HEK293 (cell line): ENCODE measurements around the gene CD93.
A peak's percentile ranks its signal among the peaks of the same experiment; 100 is the strongest.

ENCODE experiments used
- CTCF ChIA-PET: fragments of 350-600 bp; formaldehyde crosslinking; extraction: SDS; loops from one replicate; lab custom pipeline; 2021; ENCODE audit warnings: antibody characterized with exemption; lab: Yijun Ruan, JAX
- POLR2A ChIA-PET: fragments of 300-600 bp; formaldehyde crosslinking; extraction: SDS; loops from one replicate; lab custom pipeline; 2020; ENCODE audit warnings: antibody characterized with exemption, inconsistent platforms; lab: Yijun Ruan, JAX
- H3K27ac ChIP-seq: fragments of 200-500 bp; sonication (Bioruptor generic); 2 replicates; pipeline ENCODE4 v1.5.1; 2014; ENCODE audit warnings: low read depth, low read length, control low read depth, inconsistent platforms; ENCODE audit errors: extremely low read depth
- H3K36me3 ChIP-seq, 2 experiments: fragments of 200-500 bp in 1 of 2; sonication (Bioruptor generic) in 1 of 2; 1 replicate in 1 of 2; 2 replicates in 1 of 2; pipeline ENCODE4 v1.5.1; 2014 to 2017; ENCODE audit warnings: inconsistent platforms in 2 of 2, low read length in 2 of 2; ENCODE audit not compliant: control insufficient read depth in 2 of 2, insufficient read depth in 1 of 2
- H3K4me1 ChIP-seq: fragments of 200-500 bp; sonication (Bioruptor generic); 2 replicates; pipeline ENCODE4 v1.5.1; 2014; ENCODE audit warnings: mild to moderate bottlenecking, low read length, inconsistent platforms; ENCODE audit not compliant: control insufficient read depth, insufficient read depth
- H3K4me3 ChIP-seq: 2 replicates; pipeline ENCODE4 v1.5.1; 2011; ENCODE audit warnings: low read depth, mild to moderate bottlenecking, control low read depth, low read length, moderate library complexity
- H3K9me3 ChIP-seq: fragments of 200-500 bp; sonication (Bioruptor generic); 2 replicates; pipeline ENCODE4 v1.5.1; 2014; ENCODE audit warnings: low read depth, low read length, inconsistent platforms; ENCODE audit not compliant: control insufficient read depth, insufficient read depth
- CTCF ChIP-seq: fragments of 450-650 bp; formaldehyde crosslinking; IDR thresholded peaks from 2 replicates; pipeline ENCODE4 v1.5.1; 2016; ENCODE audit warnings: missing biosample characterization, missing genetic modification characterization
- GLI4 ChIP-seq: fragments of 450-650 bp; formaldehyde crosslinking; IDR thresholded peaks from 2 replicates; pipeline ENCODE4 v1.5.1; 2016; ENCODE audit warnings: missing biosample characterization, missing genetic modification characterization
- HIC1 ChIP-seq: fragments of 450-650 bp; formaldehyde crosslinking; IDR thresholded peaks from 2 replicates; pipeline ENCODE4 v1.5.1; 2016; ENCODE audit warnings: missing biosample characterization, missing genetic modification characterization
- TCF7L2 ChIP-seq: IDR thresholded peaks from 2 replicates; pipeline ENCODE4 v1.6.1; 2011; ENCODE audit warnings: low read depth, mild to moderate bottlenecking, inconsistent platforms, low read length, moderate library complexity, borderline replicate concordance
- ZBTB7A ChIP-seq: fragments of 450-650 bp; formaldehyde crosslinking; IDR thresholded peaks from 2 replicates; pipeline ENCODE4 v1.5.1; 2016; ENCODE audit warnings: low read depth, missing biosample characterization, missing genetic modification characterization
- ZBTB8A ChIP-seq: fragments of 450-650 bp; formaldehyde crosslinking; IDR thresholded peaks from 2 replicates; pipeline ENCODE4 v1.5.1; 2016; ENCODE audit warnings: missing biosample characterization, missing genetic modification characterization
- ZFP37 ChIP-seq: fragments of 450-650 bp; formaldehyde crosslinking; IDR thresholded peaks from 2 replicates; pipeline ENCODE4 v1.5.1; 2016; ENCODE audit warnings: missing biosample characterization, missing genetic modification characterization
- ZIC2 ChIP-seq: fragments of 450-650 bp; formaldehyde crosslinking; IDR thresholded peaks from 2 replicates; pipeline ENCODE4 v1.5.1; 2016; ENCODE audit warnings: missing biosample characterization, missing genetic modification characterization
- ZNF133 ChIP-seq: fragments of 450-650 bp; formaldehyde crosslinking; IDR thresholded peaks from 2 replicates; pipeline ENCODE4 v1.5.1; 2016; ENCODE audit warnings: missing biosample characterization, missing genetic modification characterization
- ZNF155 ChIP-seq: fragments of 450-650 bp; formaldehyde crosslinking; IDR thresholded peaks from 2 replicates; pipeline ENCODE4 v1.5.1; 2016; ENCODE audit warnings: missing biosample characterization, missing genetic modification characterization
- ZNF302 ChIP-seq: fragments of 450-650 bp; formaldehyde crosslinking; IDR thresholded peaks from 2 replicates; pipeline ENCODE4 v1.5.1; 2016; ENCODE audit warnings: missing biosample characterization, missing genetic modification characterization, low read depth
- ZNF513 ChIP-seq: fragments of 450-650 bp; IDR thresholded peaks from 2 replicates; pipeline ENCODE4 v1.5.1; 2018; ENCODE audit warnings: missing biosample characterization, missing genetic modification characterization
- ZNF549 ChIP-seq: fragments of 450-650 bp; IDR thresholded peaks from 2 replicates; pipeline ENCODE4 v1.5.1; 2018; ENCODE audit warnings: missing biosample characterization, missing genetic modification characterization, mild to moderate bottlenecking, inconsistent platforms, moderate library complexity
- ZNF626 ChIP-seq: fragments of 450-650 bp; sonication (Bioruptor Pico); formaldehyde crosslinking; IDR thresholded peaks from 2 replicates; pipeline ENCODE4 v1.5.1; 2018; ENCODE audit warnings: missing biosample characterization, missing genetic modification characterization, inconsistent platforms
- ZNF777 ChIP-seq: fragments of 450-650 bp; formaldehyde crosslinking; IDR thresholded peaks from 2 replicates; pipeline ENCODE4 v1.5.1; 2017; ENCODE audit warnings: missing biosample characterization, missing genetic modification characterization, borderline replicate concordance
- ZNF785 ChIP-seq: fragments of 450-650 bp; formaldehyde crosslinking; IDR thresholded peaks from 2 replicates; pipeline ENCODE4 v1.5.1; 2016; ENCODE audit warnings: missing biosample characterization, missing genetic modification characterization
- ZSCAN30 ChIP-seq: fragments of 450-650 bp; IDR thresholded peaks from 2 replicates; pipeline ENCODE4 v1.5.1; 2018; ENCODE audit warnings: missing biosample characterization, mild to moderate bottlenecking, missing genetic modification characterization, moderate library complexity
- TF ChIP-seq, protein P1 (sequence below): fragments of 450-650 bp; formaldehyde crosslinking; IDR thresholded peaks from 2 replicates; pipeline ENCODE4 v1.5.1; 2016; ENCODE audit warnings: missing biosample characterization, missing genetic modification characterization
- TF ChIP-seq, protein P2 (sequence below): fragments of 450-650 bp; IDR thresholded peaks from 2 replicates; pipeline ENCODE4 v1.5.1; 2018; ENCODE audit warnings: missing biosample characterization, mild to moderate bottlenecking, missing genetic modification characterization

Gene CD93

GRCh38 chr20:23049201-23050075, 36.7 kb downstream of the CD93 start, which contains the start of gene THBD (continued):
- TF ChIP-seq ZSCAN30 (tag by site-specific recombination) (no peak), ZNF302 (tag by site-specific recombination) (no peak), ZNF133 (tag by site-specific recombination) (no peak), GLI4 (tag by site-specific recombination) (no peak), ZNF549 (no peak), ZNF155 (no peak), HIC1 (peak; percentile 16; the same call in 1 of the 2 replicates)

DNA sequence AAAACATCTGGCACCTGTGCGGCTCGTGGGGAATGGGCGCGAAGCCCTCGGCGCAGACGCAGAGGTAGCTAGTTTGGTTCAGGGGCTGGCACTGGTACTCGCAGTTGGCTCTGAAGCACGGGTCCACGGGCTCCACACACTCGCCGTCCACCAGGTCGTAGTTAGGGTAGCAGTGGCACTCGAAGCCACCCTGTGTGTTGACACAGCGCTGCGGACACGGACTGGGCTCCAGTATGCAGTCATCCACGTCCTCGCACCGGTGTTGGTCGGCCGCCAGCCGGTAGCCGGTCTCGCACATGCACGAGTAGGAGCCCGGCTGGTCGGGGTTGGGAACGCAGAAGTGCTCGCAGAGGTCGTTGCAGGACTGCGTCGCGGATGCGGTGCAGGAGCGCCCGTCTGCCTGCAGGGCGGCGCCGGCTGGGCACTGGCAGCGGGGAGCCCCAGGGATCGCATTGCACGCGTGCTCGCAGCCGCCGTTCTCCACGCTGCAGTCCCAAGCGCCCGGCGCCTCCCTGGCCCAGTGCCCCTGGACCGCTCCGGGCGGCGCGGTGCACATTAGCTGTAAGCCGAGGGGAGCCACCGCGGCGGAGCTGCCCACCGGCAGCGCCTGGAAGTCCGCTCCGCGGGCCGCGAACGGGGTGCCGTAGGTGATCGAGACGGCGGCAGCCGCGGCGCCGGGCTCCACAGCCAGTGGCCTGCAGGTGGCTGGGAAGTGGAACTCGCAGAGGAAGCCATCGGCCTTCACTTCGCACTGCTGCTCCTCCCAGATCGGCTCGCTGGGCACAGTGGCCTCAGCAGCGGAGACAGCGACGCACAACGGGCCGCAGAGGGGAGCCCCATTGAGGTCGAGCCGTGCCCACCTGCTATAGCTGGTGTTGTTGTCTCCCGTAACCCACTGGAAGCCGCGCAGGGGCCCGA, 37.6 kb downstream of the CD93 start:
- no peaks in the 10 kb centered on the region for H3K9me3 ChIP-seq
- CTCF ChIA-PET, result interaction anchor here (0.7 kb wide), 1 partner anchor 157 kb away, joined by 3 read pairs; no protein-coding TSS in a partner anchor
- no peak overlapping the region; the same call in 1 of the 2 replicates for H3K27ac ChIP-seq
- H3K4me3 ChIP-seq, result peak overlapping the region; percentile 21
- H3K36me3 ChIP-seq, result no peaks in the 10 kb centered on the region
- POLR2A ChIA-PET, result no interaction called here
- no peaks in the 10 kb centered on the region for H3K4me1 ChIP-seq
- TF ChIP-seq TCF7L2 (no peak), ZBTB8A (tag by site-specific recombination) (peak; percentile 69), ZFP37 (0 out of 2 replicates have a peak, but pooled peaks have one; percentile 24), HIC1 (peak; percentile 18; the same call in 1 of the 2 replicates), CTCF (tag by site-specific recombination) (peak; percentile 63), ZNF626 (tag by site-specific recombination) (no peak), ZBTB7A (tag by site-specific recombination) (no peak), ZNF513 (tag by site-specific recombination) (no peak), ZIC2 (peak; percentile 42; the same call in 1 of the 2 replicates), ZNF785 (0 out of 2 replicates have a peak, but pooled peaks have one; percentile 27), ZNF777 (tag by site-specific recombination) (peak; percentile 20; the same call in 1 of the 2 replicates)
- TF ChIP-seq, protein P1, sequence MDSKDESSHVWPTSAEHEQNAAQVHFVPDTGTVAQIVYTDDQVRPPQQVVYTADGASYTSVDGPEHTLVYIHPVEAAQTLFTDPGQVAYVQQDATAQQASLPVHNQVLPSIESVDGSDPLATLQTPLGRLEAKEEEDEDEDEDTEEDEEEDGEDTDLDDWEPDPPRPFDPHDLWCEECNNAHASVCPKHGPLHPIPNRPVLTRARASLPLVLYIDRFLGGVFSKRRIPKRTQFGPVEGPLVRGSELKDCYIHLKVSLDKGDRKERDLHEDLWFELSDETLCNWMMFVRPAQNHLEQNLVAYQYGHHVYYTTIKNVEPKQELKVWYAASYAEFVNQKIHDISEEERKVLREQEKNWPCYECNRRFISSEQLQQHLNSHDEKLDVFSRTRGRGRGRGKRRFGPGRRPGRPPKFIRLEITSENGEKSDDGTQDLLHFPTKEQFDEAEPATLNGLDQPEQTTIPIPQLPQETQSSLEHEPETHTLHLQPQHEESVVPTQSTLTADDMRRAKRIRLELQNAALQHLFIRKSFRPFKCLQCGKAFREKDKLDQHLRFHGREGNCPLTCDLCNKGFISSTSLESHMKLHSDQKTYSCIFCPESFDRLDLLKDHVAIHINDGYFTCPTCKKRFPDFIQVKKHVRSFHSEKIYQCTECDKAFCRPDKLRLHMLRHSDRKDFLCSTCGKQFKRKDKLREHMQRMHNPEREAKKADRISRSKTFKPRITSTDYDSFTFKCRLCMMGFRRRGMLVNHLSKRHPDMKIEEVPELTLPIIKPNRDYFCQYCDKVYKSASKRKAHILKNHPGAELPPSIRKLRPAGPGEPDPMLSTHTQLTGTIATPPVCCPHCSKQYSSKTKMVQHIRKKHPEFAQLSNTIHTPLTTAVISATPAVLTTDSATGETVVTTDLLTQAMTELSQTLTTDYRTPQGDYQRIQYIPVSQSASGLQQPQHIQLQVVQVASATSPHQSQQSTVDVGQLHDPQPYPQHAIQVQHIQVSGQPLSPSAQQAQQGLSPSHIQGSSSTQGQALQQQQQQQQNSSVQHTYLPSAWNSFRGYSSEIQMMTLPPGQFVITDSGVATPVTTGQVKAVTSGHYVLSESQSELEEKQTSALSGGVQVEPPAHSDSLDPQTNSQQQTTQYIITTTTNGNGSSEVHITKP (tag by site-specific recombination), result 0 out of 2 replicates have a peak, but pooled peaks have one; percentile 22
- TF ChIP-seq, protein P2, sequence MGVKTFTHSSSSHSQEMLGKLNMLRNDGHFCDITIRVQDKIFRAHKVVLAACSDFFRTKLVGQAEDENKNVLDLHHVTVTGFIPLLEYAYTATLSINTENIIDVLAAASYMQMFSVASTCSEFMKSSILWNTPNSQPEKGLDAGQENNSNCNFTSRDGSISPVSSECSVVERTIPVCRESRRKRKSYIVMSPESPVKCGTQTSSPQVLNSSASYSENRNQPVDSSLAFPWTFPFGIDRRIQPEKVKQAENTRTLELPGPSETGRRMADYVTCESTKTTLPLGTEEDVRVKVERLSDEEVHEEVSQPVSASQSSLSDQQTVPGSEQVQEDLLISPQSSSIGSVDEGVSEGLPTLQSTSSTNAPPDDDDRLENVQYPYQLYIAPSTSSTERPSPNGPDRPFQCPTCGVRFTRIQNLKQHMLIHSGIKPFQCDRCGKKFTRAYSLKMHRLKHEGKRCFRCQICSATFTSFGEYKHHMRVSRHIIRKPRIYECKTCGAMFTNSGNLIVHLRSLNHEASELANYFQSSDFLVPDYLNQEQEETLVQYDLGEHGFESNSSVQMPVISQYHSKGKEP, result peak; percentile 48; the same call in 1 of the 2 replicates
